ENCODE results near the gene CDK18. TPM values are rescaled to one million over a fixed set of nuclear protein-coding genes. Genes with fewer than 3 reads are reported as not detected.

CDK18 gene
- total and polyA plus RNA-seq, 4 donors, result 9.7 to 21.0 (median 15.0) TPM

DNA sequence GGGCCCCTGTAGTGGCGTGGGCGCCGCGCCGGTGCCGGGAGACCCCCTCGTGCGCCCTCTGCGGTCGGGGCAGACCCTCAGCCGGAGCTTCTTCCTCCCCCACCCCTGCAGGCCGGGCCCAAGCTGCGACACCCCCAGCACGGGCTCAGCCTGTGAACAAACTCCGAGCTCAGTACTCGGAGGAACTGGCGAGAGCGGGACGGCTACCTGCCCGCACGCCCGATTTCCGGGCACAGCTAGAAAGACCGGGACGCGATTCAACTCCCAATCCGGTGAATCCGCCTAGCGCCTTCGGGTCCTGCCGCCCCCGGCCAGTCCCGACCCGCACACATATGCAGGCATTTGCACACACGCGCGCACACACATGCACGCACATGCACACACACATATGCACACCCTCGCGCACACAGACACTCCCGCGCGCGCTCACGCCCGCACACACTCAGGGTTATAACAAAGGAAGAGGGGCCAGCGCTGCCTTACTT lies 48.0 kb upstream of the CDK18 start:
- DNase-seq (no peak), ATAC-seq (ENCODE audit: insufficient read depth, low FRiP score) (no peak)
- Histone ChIP-seq H3K9ac (ENCODE audit: insufficient read depth in 1 of 2, low read length in 2 of 2) (no peak overlapping the region), H3K27me3 (ENCODE audit: control insufficient read depth in 3 of 3, insufficient read depth in 3 of 3, low read length in 2 of 3) (peaks cover 0 to 65% (median 48%) of the 10 kb centered on the region in 3 donors), H3K4me1 (ENCODE audit: control insufficient read depth in 5 of 5, insufficient read depth in 5 of 5, low read length in 5 of 5) (peaks cover 0 to 11% (median 0%) of the 10 kb centered on the region in 5 donors), H3K9me3 (ENCODE audit: control insufficient read depth in 4 of 4, insufficient read depth in 3 of 4, low read length in 3 of 4) (peaks cover 0 to 2% (median 0%) of the 10 kb centered on the region in 4 donors), H3K36me3 (ENCODE audit: control insufficient read depth in 4 of 4, insufficient read depth in 4 of 4, low read length in 4 of 4) (no peaks in the 10 kb centered on the region), H3K27ac (ENCODE audit: low read depth in 1 of 2, low read length in 1 of 2) (no peak overlapping the region), H3K4me3 (no peak overlapping the region)
- TF ChIP-seq, protein P1, sequence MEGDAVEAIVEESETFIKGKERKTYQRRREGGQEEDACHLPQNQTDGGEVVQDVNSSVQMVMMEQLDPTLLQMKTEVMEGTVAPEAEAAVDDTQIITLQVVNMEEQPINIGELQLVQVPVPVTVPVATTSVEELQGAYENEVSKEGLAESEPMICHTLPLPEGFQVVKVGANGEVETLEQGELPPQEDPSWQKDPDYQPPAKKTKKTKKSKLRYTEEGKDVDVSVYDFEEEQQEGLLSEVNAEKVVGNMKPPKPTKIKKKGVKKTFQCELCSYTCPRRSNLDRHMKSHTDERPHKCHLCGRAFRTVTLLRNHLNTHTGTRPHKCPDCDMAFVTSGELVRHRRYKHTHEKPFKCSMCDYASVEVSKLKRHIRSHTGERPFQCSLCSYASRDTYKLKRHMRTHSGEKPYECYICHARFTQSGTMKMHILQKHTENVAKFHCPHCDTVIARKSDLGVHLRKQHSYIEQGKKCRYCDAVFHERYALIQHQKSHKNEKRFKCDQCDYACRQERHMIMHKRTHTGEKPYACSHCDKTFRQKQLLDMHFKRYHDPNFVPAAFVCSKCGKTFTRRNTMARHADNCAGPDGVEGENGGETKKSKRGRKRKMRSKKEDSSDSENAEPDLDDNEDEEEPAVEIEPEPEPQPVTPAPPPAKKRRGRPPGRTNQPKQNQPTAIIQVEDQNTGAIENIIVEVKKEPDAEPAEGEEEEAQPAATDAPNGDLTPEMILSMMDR (IDR thresholded peaks at IDR 0.05; ENCODE audit: control extremely low read depth, extremely low read depth), result no peak
- 1 to 2% methylated on average over 33 to 47 of the region's 47 CpGs for WGBS, 2 donors

DNA sequence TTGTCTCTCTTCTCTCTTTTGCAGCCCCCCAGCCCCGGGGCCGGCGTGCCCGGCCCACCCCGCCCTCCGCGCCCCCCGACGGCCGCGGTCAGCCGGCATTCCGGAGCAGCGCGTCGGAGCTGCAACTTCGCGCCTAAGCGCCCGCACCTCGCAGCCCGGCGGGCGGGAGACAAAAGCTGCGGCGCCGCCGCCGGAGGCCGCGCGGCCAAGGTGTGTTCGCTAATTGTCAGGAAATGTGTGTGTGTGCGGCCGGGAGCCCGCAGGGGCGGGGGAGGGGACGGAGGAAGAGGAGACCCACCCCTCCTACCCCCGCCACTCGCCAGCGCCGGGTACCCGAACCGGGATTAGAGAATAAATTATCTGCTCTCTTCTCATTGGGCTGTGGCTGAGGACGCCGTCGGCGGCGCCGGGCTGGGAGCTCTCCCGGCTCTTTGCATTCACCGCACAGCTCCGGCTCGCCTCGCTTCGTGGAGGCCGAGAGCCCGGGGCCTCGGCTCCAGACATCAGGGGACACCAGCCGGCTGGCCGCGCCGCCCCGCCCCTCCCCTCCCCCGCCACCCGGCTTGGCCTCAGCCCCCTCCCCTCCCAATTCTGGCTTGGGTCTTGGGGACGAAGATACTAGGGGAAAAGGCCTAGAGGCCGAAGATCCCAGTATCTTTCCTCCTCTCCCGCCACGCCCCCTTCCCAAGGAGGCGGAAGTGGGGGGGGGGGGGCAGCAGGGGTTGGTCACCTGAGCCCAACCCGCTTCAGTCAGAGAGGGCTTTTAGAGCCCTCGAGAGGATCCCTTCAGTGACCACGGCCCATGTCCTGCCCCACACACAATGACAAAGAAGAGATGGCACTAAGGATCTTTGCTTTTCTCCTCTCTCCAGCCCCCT lies 47.4 kb upstream of the CDK18 start:
- 2% methylated on average over 47 to 74 of the region's 74 CpGs for WGBS, 2 donors

DNA sequence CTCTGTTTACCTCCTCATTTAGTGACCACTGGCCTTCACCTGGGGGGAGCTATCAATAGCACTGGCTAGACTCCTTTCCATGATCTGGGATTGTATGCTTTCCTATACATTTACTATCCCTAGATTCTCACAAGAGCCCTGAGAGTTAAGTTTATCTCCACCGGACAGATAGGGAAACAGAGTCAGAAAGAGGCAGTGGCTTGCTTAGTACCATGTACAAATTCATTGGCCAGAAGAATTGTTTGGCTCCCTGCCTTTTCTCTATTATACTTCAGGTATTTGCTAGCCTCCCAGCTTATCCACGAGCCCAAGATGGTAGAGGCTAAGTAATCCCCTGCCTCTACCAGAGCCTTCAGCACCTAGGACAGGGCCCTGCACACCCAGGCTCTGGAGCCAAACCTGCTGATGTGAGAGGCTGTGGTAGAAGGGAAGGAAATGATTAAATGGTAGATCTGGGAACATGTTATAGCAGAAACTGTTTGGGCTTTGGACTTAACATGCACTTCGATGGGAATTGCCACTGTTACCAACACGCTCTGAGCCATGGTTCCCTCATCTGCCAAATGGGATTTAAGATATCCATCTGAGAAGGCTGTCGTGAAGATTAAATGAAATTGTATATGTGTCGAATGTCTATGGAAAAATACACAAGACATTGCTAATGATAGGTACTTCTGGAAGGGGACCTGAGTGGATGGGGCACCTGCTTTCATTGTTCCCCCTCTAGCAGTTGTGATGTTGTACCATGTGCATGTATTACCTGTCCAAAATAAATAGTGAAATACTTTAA lies 45.5 kb upstream of the CDK18 start:
- Histone ChIP-seq H3K4me1 (ENCODE audit: control insufficient read depth in 5 of 5, insufficient read depth in 5 of 5, low read length in 5 of 5) (peaks cover 0 to 11% (median 0%) of the 10 kb centered on the region in 5 donors), H3K36me3 (ENCODE audit: control insufficient read depth in 4 of 4, insufficient read depth in 4 of 4, low read length in 4 of 4) (no peaks in the 10 kb centered on the region), H3K27ac (ENCODE audit: low read depth in 1 of 2, low read length in 1 of 2) (no peak overlapping the region), H3K4me3 (no peak overlapping the region), H3K27me3 (ENCODE audit: control insufficient read depth in 3 of 3, insufficient read depth in 3 of 3, low read length in 2 of 3) (peaks cover 0 to 55% (median 33%) of the 10 kb centered on the region in 3 donors), H3K9ac (ENCODE audit: insufficient read depth in 1 of 2, low read length in 2 of 2) (no peak overlapping the region), H3K9me3 (ENCODE audit: control insufficient read depth in 4 of 4, insufficient read depth in 3 of 4, low read length in 3 of 4) (peaks cover 0 to 2% (median 0%) of the 10 kb centered on the region in 4 donors)
- DNase-seq (peak; percentile 69 to 83 (median 75)), ATAC-seq (ENCODE audit: insufficient read depth, low FRiP score) (no peak)
- WGBS, 2 donors, result 51 to 56% methylated on average over 6 of the region's 6 CpGs
- TF ChIP-seq, protein P1 (IDR thresholded peaks at IDR 0.05; ENCODE audit: control extremely low read depth, extremely low read depth), result no peak

More for the DNA sequence above, 47.4 kb upstream of the CDK18 start:
- Histone ChIP-seq H3K27me3 (ENCODE audit: control insufficient read depth in 3 of 3, insufficient read depth in 3 of 3, low read length in 2 of 3) (peaks cover 0 to 68% (median 48%) of the 10 kb centered on the region in 3 donors), H3K4me1 (ENCODE audit: control insufficient read depth in 5 of 5, insufficient read depth in 5 of 5, low read length in 5 of 5) (peaks cover 0 to 11% (median 0%) of the 10 kb centered on the region in 5 donors), H3K4me3 (no peak overlapping the region), H3K9ac (ENCODE audit: insufficient read depth in 1 of 2, low read length in 2 of 2) (no peak overlapping the region), H3K9me3 (ENCODE audit: control insufficient read depth in 4 of 4, insufficient read depth in 3 of 4, low read length in 3 of 4) (peaks cover 0 to 2% (median 0%) of the 10 kb centered on the region in 4 donors), H3K27ac (ENCODE audit: low read depth in 1 of 2, low read length in 1 of 2) (no peak overlapping the region), H3K36me3 (ENCODE audit: control insufficient read depth in 4 of 4, insufficient read depth in 4 of 4, low read length in 4 of 4) (no peaks in the 10 kb centered on the region)
- no peak for ATAC-seq (ENCODE audit: insufficient read depth, low FRiP score)
- DNase-seq, result peak in 1 of 3 donors; percentile 49
- TF ChIP-seq, protein P1 (IDR thresholded peaks at IDR 0.05; ENCODE audit: control extremely low read depth, extremely low read depth), result no peak

All from lung (tissue), 12 donors.